Keratinocyte (primary cell): ENCODE results near the gene CMIP. TPM values are rescaled to one million over a fixed set of nuclear protein-coding genes. Genes with fewer than 3 reads are reported as not detected.
A peak's percentile ranks its signal among the peaks of the same experiment; 100 is the strongest.

Experiments used
- DNase-seq: peaks from one replicate; pipeline ENCODE4 v3.0.0-alpha.2; 2011; ENCODE audit warnings: low read depth, missing footprints, low spot score
- FAIRE-seq: peaks from 2 replicates; lab custom pipeline; 2011; peaks lifted over from hg19 to GRCh38; lab: Jason Lieb, UNC
- H2AFZ ChIP-seq: 2 replicates; pipeline ENCODE4 v1.6.0; 2012; ENCODE audit warnings: low read length, control low read depth, inconsistent platforms; ENCODE audit not compliant: control insufficient read depth
- H3K27ac ChIP-seq: 2 replicates; pipeline ENCODE4 v1.5.1; 2011; ENCODE audit warnings: low read length; ENCODE audit not compliant: control insufficient read depth, insufficient read depth
- H3K27me3 ChIP-seq: 3 replicates; pipeline ENCODE4 v1.6.0; 2011; ENCODE audit warnings: low read length; ENCODE audit not compliant: control insufficient read depth, insufficient read depth; ENCODE audit errors: extremely low read depth
- H3K36me3 ChIP-seq, 2 experiments: 2 replicates in 1 of 2; 3 replicates in 1 of 2; pipeline ENCODE4 v1.5.1; 2011; ENCODE audit warnings: low read length in 2 of 2, mild to moderate bottlenecking in 1 of 2; ENCODE audit not compliant: control insufficient read depth in 2 of 2, insufficient read depth in 2 of 2; ENCODE audit errors: extremely low read depth in 1 of 2
- H3K4me1 ChIP-seq: 3 replicates; pipeline ENCODE4 v1.5.1; 2011; ENCODE audit warnings: low read length; ENCODE audit not compliant: control insufficient read depth, insufficient read depth; ENCODE audit errors: extremely low read depth
- H3K4me2 ChIP-seq: 3 replicates; pipeline ENCODE4 v1.6.0; 2011; ENCODE audit warnings: low read depth, low read length; ENCODE audit not compliant: control insufficient read depth, insufficient read depth; ENCODE audit errors: extremely low read depth
- H3K4me3 ChIP-seq, 3 experiments: fragments of 200-600 bp in 1 of 3; sonication (generic) in 1 of 3; 2 replicates in 2 of 3; 3 replicates in 1 of 3; pipeline ENCODE4 v1.5.1; 2011 to 2016; ENCODE audit warnings: low read length in 3 of 3, mild to moderate bottlenecking in 3 of 3, control low read depth in 2 of 3, inconsistent platforms in 1 of 3, low read depth in 1 of 3, mixed read lengths in 1 of 3, mixed run types in 1 of 3, moderate library complexity in 1 of 3; ENCODE audit not compliant: control insufficient read depth in 2 of 3, insufficient read depth in 2 of 3; ENCODE audit errors: extremely low read depth in 1 of 3
- H3K79me2 ChIP-seq: 2 replicates; pipeline ENCODE4 v1.6.0; 2012; ENCODE audit warnings: low read length; ENCODE audit not compliant: control insufficient read depth, insufficient read depth
- H3K9ac ChIP-seq: 3 replicates; pipeline ENCODE4 v1.6.0; 2011; ENCODE audit warnings: low read length; ENCODE audit not compliant: control insufficient read depth, insufficient read depth; ENCODE audit errors: extremely low read depth
- H3K9me1 ChIP-seq: 3 replicates; pipeline ENCODE4 v1.6.0; 2011; ENCODE audit warnings: low read length; ENCODE audit not compliant: control insufficient read depth, insufficient read depth; ENCODE audit errors: extremely low read depth
- H3K9me3 ChIP-seq: 2 replicates; pipeline ENCODE4 v1.5.1; 2012; ENCODE audit warnings: low read depth, low read length; ENCODE audit not compliant: control insufficient read depth
- H4K20me1 ChIP-seq: 3 replicates; pipeline ENCODE4 v1.6.0; 2011; ENCODE audit warnings: low read length; ENCODE audit not compliant: control insufficient read depth, insufficient read depth; ENCODE audit errors: extremely low read depth
- EZH2 ChIP-seq: IDR thresholded peaks from one replicate; pipeline ENCODE4 v1.6.1; 2012; ENCODE audit warnings: inconsistent platforms, mild to moderate bottlenecking, low read length, moderate library complexity
- dilution Hi-C: fragments of 300-500 bp; cut with MboI; formaldehyde crosslinking; loops from one replicate; pipeline ENCODE4 v1.7.0; 2020; ENCODE audit warnings: low sequenced_read_pairs; ENCODE audit not compliant: extremely low pct_ligation_motif_present
- polyA plus RNA-seq, 5 experiments: library from polyadenylated mRNA; depleted of rRNA in 3 of 5; stranded (reverse) in 3 of 5; stranded (forward) in 1 of 5; unstranded in 1 of 5; fragments of >200 nt; gene quantifications; 1 replicate in 1 of 5; 2 replicates in 3 of 5; 3 replicates in 1 of 5; pipeline versions ENCODE4 v1.2.1 to v1.2.3, GENCODE V29; 2011 to 2012; ENCODE audit warnings: missing spikeins in 2 of 5, low read depth in 1 of 5, low replicate concordance in 1 of 5
- TF ChIP-seq, protein P1 (sequence below), 3 experiments: IDR thresholded peaks in 1 of 3; conservative IDR thresholded peaks in 1 of 3; optimal IDR thresholded peaks in 1 of 3; 2 replicates in 2 of 3; 3 replicates in 1 of 3; pipeline versions ENCODE3 to v1.5.1; 2011; ENCODE audit warnings: low read length in 3 of 3, mild to moderate bottlenecking in 3 of 3, moderate library complexity in 2 of 3, control low read depth in 1 of 3, inconsistent platforms in 1 of 3; ENCODE audit not compliant: insufficient read depth in 2 of 3; ENCODE audit errors: extremely low read depth in 1 of 3

Gene CMIP
- polyA plus RNA-seq, 1 donor (not counting 4 experiments of a cell fraction or from before 2014, with no cell fraction given): 5.0 TPM

DNA sequence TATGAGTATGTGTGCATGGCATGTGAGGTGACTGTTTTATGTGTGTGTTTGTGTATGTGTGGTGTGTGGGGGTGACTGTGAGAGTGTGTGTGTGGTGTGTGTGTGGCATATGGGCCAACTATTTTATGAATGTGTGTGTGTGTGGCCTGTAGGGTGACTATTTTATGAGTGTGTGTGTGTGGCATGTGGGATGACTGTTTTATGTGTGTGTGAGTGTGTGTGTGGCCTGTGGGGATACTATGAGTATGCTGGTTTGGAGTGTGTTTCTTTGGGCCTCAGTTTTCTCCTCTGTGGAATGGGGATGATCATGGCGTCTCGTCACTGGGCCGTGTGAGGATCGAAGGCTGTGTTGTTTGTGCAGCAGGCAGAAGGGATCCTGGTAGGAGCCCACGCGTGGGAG, 182.4 kb downstream of the CMIP start:
- dilution Hi-C loops: no loop called here
- Histone ChIP-seq H3K36me3 (peaks cover 3 to 14% of the 10 kb centered on the region in 2 experiments), H3K9ac (peak overlapping the region; percentile 79), H3K27ac (peak overlapping the region; percentile 94), H3K4me1 (peaks cover 32% of the 10 kb centered on the region), H4K20me1 (peaks cover 8% of the 10 kb centered on the region), H3K4me3 (no peak overlapping the region), H3K9me3 (no peaks in the 10 kb centered on the region), H3K27me3 (no peaks in the 10 kb centered on the region), H2AFZ (no peak overlapping the region), H3K79me2 (peaks cover 29% of the 10 kb centered on the region), H3K9me1 (peaks cover 2% of the 10 kb centered on the region), H3K4me2 (no peak overlapping the region)
- DNase-seq (peak; percentile 60), FAIRE-seq (no peak)
- TF ChIP-seq, protein P1, sequence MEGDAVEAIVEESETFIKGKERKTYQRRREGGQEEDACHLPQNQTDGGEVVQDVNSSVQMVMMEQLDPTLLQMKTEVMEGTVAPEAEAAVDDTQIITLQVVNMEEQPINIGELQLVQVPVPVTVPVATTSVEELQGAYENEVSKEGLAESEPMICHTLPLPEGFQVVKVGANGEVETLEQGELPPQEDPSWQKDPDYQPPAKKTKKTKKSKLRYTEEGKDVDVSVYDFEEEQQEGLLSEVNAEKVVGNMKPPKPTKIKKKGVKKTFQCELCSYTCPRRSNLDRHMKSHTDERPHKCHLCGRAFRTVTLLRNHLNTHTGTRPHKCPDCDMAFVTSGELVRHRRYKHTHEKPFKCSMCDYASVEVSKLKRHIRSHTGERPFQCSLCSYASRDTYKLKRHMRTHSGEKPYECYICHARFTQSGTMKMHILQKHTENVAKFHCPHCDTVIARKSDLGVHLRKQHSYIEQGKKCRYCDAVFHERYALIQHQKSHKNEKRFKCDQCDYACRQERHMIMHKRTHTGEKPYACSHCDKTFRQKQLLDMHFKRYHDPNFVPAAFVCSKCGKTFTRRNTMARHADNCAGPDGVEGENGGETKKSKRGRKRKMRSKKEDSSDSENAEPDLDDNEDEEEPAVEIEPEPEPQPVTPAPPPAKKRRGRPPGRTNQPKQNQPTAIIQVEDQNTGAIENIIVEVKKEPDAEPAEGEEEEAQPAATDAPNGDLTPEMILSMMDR (optimal IDR thresholded peaks at IDR 0.05 in 1 of 3, IDR thresholded peaks at IDR 0.05 in 1 of 3, conservative IDR thresholded peaks at IDR 0.05 in 1 of 3; ENCODE audit: extremely low read depth in 1 of 3, insufficient read depth in 2 of 3, low read length in 3 of 3): no peak
- no peak for TF ChIP-seq EZH2

DNA sequence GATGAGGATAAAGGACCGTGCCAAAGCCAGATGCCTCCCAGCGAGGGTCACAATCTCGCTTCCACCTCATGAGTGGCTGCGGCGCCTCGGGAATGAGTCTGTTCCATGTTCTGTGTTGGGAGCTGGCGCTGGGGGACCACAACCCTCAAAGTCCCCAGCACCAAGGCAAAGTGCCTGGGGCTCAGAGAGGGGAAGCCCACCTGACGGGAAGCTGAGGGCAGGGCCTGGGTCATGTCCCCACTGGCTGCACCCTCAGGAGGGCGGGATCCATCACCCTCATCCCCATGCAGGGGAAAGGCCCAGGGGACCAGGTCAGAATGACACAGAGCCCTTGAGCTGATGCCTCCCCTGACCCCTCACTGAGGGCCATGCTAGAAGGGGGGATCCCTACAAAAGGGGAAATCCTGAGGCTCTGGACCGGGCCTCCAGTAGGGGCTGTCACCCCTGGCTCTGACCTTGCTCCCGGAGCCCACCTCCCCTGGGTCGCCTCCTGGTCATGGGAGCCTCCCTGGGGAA, 183.2 kb downstream of the CMIP start:
- H3K79me2 ChIP-seq: peaks cover 30% of the 10 kb centered on the region
- no peak overlapping the region for H3K4me2 ChIP-seq
- H4K20me1 ChIP-seq: peaks cover 15% of the 10 kb centered on the region
- no peak for FAIRE-seq
- no peak overlapping the region for H3K9ac ChIP-seq
- H2AFZ ChIP-seq: no peak overlapping the region
- peaks cover 3 to 13% of the 10 kb centered on the region in 2 experiments for H3K36me3 ChIP-seq
- H3K4me3 ChIP-seq: no peak overlapping the region
- DNase-seq: no peak
- no peak overlapping the region for H3K27ac ChIP-seq
- H3K27me3 ChIP-seq: no peaks in the 10 kb centered on the region
- peaks cover 3% of the 10 kb centered on the region for H3K9me1 ChIP-seq
- dilution Hi-C loops: no loop called here
- no peaks in the 10 kb centered on the region for H3K9me3 ChIP-seq
- TF ChIP-seq, protein P1 (optimal IDR thresholded peaks at IDR 0.05 in 1 of 3, IDR thresholded peaks at IDR 0.05 in 1 of 3, conservative IDR thresholded peaks at IDR 0.05 in 1 of 3; ENCODE audit: extremely low read depth in 1 of 3, insufficient read depth in 2 of 3, low read length in 3 of 3): no peak
- no peak for TF ChIP-seq EZH2
- peaks cover 34% of the 10 kb centered on the region for H3K4me1 ChIP-seq
